ENCODE measurements around the gene SLC4A5.

- TF ChIP-seq, protein P1, sequence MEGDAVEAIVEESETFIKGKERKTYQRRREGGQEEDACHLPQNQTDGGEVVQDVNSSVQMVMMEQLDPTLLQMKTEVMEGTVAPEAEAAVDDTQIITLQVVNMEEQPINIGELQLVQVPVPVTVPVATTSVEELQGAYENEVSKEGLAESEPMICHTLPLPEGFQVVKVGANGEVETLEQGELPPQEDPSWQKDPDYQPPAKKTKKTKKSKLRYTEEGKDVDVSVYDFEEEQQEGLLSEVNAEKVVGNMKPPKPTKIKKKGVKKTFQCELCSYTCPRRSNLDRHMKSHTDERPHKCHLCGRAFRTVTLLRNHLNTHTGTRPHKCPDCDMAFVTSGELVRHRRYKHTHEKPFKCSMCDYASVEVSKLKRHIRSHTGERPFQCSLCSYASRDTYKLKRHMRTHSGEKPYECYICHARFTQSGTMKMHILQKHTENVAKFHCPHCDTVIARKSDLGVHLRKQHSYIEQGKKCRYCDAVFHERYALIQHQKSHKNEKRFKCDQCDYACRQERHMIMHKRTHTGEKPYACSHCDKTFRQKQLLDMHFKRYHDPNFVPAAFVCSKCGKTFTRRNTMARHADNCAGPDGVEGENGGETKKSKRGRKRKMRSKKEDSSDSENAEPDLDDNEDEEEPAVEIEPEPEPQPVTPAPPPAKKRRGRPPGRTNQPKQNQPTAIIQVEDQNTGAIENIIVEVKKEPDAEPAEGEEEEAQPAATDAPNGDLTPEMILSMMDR (IDR thresholded peaks at IDR 0.05), result peak in 1 of 6 experiments; percentile 41
- TF ChIP-seq POLR2A (IDR thresholded peaks at IDR 0.05), result peak in 3 of 4 donors; percentile 73 to 96 (median 91)
Observed at GRCh38 chr2:74178211-74179062, 164.8 kb downstream of the SLC4A5 start, which contains the start of gene MOB1A.

Measured in esophagus squamous epithelium (tissue), 4 donors.